H1 (cell line): Measurements from ENCODE around the gene TMEM9B. TPM values are rescaled to one million over a fixed set of nuclear protein-coding genes. Genes with fewer than 3 reads are reported as not detected.

Experiments
- CEBPB ChIP-seq: IDR thresholded peaks from 2 replicates; pipeline ENCODE4 v1.6.1; 2012; ENCODE audit warnings: low read depth, low read length
- CHD1 ChIP-seq: IDR thresholded peaks from 2 replicates; pipeline ENCODE4 v1.6.1; 2012; ENCODE audit warnings: low read depth, low read length, improper control_type of control experiment
- CREB1 ChIP-seq: IDR thresholded peaks from 2 replicates; pipeline ENCODE4 v1.6.1; 2012; ENCODE audit warnings: inconsistent platforms
- JUN ChIP-seq: IDR thresholded peaks from 2 replicates; pipeline ENCODE4 v1.6.1; 2011; ENCODE audit warnings: low read depth, mild to moderate bottlenecking, improper control_type of control experiment, low read length
- POLR2A ChIP-seq, 2 experiments: IDR thresholded peaks; 1 replicate in 1 of 2; 2 replicates in 1 of 2; pipeline ENCODE4 v1.6.1; 2011; ENCODE audit warnings: low read depth in 2 of 2, low read length in 2 of 2, mild to moderate bottlenecking in 2 of 2; ENCODE audit errors: control extremely low read depth in 1 of 2
- TAF1 ChIP-seq: IDR thresholded peaks from 2 replicates; pipeline ENCODE4 v1.6.1; 2011; ENCODE audit warnings: mild to moderate bottlenecking, low read depth, low read length
- TCF12 ChIP-seq: IDR thresholded peaks from 2 replicates; pipeline ENCODE4 v1.6.1; 2011; ENCODE audit warnings: low read depth, mild to moderate bottlenecking, low read length
- polyA plus RNA-seq, 7 experiments: library from polyadenylated mRNA; depleted of rRNA in 3 of 7; stranded (reverse) in 5 of 7; unstranded in 2 of 7; fragments of >200 nt in 5 of 7; fragments of 200-250 nt in 2 of 7; gene quantifications; 1 replicate in 5 of 7; 2 replicates in 1 of 7; 4 replicates in 1 of 7; pipeline versions ENCODE4 v1.2.1 to v1.2.3, GENCODE V29; 2011 to 2013; ENCODE audit warnings: missing spikeins in 2 of 7, mixed read lengths in 2 of 7
- total RNA-seq: library from RNA; stranded (reverse); fragmentation: NEBNext Ultra II Directional; extraction: Animal tissue kit (Norgen Biotek cat#: 25700); gene quantifications from 2 replicates; pipeline ENCODE4 v1.2.1, GENCODE V29; 2021
- TF ChIP-seq, protein P1 (sequence below): fragments of 300-600 bp; sonication (generic); IDR thresholded peaks from 2 replicates; pipeline ENCODE4 v1.7.1; 2012; ENCODE audit warnings: low read length, moderate library complexity, mild to moderate bottlenecking, inconsistent platforms; ENCODE audit not compliant: insufficient replicate concordance
- TF ChIP-seq, protein P2 (sequence below): IDR thresholded peaks from 2 replicates; pipeline ENCODE4 v1.6.1; 2012; ENCODE audit warnings: inconsistent platforms
- TF ChIP-seq, protein P3 (sequence below): IDR thresholded peaks from 2 replicates; pipeline ENCODE4 v1.6.1; 2011; ENCODE audit warnings: low read length, improper control_type of control experiment

Gene TMEM9B
- total and polyA plus RNA-seq, 2 of the 8 experiments (the other 6 are each of a cell fraction or from before 2014, with no cell fraction given), result 8.3 to 9.4 TPM

DNA sequence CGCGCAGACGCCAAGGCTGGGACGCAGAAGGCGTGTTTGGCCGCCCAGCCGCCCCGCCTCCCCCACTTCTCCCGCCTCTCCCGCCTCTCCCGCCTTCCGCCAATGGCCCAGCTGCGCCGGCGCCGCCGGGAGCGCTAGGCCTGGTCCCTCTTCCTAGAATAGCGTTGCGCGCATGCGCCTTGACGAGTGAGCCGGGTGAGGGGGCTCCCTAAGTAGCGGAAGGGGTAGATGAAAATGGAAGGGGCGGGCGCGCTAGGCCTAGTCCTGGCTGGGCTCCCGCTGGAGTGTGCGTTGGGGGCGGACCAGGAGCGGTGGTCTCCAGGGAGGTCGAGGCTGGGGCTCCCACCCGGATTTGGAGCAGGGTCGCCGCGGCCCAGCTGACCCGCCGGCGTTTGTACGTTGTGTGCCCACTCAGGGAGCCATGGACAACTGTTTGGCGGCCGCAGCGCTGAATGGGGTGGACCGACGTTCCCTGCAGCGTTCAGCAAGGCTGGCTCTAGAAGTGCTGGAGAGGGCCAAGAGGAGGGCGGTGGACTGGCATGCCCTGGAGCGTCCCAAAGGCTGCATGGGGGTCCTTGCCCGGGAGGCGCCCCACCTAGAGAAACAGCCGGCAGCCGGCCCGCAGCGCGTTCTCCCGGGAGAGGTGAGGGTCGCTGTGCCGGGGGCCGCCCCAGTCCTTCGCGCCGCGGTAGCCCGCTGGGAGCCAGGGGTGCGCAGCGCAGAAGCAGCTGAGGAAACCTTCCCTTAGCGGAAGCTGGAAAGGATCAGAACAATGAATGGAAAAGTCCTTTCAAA lies 53.0 kb downstream of the TMEM9B start, which contains the start of gene AKIP1 (continued):
- TF ChIP-seq, protein P1, sequence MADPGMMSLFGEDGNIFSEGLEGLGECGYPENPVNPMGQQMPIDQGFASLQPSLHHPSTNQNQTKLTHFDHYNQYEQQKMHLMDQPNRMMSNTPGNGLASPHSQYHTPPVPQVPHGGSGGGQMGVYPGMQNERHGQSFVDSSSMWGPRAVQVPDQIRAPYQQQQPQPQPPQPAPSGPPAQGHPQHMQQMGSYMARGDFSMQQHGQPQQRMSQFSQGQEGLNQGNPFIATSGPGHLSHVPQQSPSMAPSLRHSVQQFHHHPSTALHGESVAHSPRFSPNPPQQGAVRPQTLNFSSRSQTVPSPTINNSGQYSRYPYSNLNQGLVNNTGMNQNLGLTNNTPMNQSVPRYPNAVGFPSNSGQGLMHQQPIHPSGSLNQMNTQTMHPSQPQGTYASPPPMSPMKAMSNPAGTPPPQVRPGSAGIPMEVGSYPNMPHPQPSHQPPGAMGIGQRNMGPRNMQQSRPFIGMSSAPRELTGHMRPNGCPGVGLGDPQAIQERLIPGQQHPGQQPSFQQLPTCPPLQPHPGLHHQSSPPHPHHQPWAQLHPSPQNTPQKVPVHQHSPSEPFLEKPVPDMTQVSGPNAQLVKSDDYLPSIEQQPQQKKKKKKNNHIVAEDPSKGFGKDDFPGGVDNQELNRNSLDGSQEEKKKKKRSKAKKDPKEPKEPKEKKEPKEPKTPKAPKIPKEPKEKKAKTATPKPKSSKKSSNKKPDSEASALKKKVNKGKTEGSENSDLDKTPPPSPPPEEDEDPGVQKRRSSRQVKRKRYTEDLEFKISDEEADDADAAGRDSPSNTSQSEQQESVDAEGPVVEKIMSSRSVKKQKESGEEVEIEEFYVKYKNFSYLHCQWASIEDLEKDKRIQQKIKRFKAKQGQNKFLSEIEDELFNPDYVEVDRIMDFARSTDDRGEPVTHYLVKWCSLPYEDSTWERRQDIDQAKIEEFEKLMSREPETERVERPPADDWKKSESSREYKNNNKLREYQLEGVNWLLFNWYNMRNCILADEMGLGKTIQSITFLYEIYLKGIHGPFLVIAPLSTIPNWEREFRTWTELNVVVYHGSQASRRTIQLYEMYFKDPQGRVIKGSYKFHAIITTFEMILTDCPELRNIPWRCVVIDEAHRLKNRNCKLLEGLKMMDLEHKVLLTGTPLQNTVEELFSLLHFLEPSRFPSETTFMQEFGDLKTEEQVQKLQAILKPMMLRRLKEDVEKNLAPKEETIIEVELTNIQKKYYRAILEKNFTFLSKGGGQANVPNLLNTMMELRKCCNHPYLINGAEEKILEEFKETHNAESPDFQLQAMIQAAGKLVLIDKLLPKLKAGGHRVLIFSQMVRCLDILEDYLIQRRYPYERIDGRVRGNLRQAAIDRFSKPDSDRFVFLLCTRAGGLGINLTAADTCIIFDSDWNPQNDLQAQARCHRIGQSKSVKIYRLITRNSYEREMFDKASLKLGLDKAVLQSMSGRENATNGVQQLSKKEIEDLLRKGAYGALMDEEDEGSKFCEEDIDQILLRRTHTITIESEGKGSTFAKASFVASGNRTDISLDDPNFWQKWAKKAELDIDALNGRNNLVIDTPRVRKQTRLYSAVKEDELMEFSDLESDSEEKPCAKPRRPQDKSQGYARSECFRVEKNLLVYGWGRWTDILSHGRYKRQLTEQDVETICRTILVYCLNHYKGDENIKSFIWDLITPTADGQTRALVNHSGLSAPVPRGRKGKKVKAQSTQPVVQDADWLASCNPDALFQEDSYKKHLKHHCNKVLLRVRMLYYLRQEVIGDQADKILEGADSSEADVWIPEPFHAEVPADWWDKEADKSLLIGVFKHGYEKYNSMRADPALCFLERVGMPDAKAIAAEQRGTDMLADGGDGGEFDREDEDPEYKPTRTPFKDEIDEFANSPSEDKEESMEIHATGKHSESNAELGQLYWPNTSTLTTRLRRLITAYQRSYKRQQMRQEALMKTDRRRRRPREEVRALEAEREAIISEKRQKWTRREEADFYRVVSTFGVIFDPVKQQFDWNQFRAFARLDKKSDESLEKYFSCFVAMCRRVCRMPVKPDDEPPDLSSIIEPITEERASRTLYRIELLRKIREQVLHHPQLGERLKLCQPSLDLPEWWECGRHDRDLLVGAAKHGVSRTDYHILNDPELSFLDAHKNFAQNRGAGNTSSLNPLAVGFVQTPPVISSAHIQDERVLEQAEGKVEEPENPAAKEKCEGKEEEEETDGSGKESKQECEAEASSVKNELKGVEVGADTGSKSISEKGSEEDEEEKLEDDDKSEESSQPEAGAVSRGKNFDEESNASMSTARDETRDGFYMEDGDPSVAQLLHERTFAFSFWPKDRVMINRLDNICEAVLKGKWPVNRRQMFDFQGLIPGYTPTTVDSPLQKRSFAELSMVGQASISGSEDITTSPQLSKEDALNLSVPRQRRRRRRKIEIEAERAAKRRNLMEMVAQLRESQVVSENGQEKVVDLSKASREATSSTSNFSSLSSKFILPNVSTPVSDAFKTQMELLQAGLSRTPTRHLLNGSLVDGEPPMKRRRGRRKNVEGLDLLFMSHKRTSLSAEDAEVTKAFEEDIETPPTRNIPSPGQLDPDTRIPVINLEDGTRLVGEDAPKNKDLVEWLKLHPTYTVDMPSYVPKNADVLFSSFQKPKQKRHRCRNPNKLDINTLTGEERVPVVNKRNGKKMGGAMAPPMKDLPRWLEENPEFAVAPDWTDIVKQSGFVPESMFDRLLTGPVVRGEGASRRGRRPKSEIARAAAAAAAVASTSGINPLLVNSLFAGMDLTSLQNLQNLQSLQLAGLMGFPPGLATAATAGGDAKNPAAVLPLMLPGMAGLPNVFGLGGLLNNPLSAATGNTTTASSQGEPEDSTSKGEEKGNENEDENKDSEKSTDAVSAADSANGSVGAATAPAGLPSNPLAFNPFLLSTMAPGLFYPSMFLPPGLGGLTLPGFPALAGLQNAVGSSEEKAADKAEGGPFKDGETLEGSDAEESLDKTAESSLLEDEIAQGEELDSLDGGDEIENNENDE, result no peak
- TF ChIP-seq CEBPB (no peak), CREB1 (no peak), JUN (no peak), TAF1 (peak; percentile 59; the same call in 1 of the 2 replicates), POLR2A (IDR thresholded peaks at IDR 0.05; ENCODE audit: control extremely low read depth in 1 of 2, low read depth in 2 of 2, low read length in 2 of 2) (peak in 1 of 2 experiments; percentile 14; a peak in 2 of 3 replicates), TCF12 (no peak), CHD1 (no peak)
- TF ChIP-seq, protein P2, sequence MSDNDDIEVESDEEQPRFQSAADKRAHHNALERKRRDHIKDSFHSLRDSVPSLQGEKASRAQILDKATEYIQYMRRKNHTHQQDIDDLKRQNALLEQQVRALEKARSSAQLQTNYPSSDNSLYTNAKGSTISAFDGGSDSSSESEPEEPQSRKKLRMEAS, result 0 out of 2 replicates have a peak, but pooled peaks have one; percentile 8
- TF ChIP-seq, protein P3, sequence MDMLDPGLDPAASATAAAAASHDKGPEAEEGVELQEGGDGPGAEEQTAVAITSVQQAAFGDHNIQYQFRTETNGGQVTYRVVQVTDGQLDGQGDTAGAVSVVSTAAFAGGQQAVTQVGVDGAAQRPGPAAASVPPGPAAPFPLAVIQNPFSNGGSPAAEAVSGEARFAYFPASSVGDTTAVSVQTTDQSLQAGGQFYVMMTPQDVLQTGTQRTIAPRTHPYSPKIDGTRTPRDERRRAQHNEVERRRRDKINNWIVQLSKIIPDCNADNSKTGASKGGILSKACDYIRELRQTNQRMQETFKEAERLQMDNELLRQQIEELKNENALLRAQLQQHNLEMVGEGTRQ, result no peak
